NCI-H1436 treated with DMSO at 0.1 percent for 48 hours (cell line): ENCODE data around the gene SECTM1.

ENCODE experiments used
- DNase-seq: peaks from one replicate; lab custom pipeline; 2025; lab: John Stamatoyannopoulos, UW

SECTM1 gene

GRCh38 chr17:82299452-82299851, 34.1 kb downstream of the SECTM1 start:
- no peak for DNase-seq

- no peak for DNase-seq
Measured at GRCh38 chr17:82298538-82299421, 34.8 kb downstream of the SECTM1 start.

- no peak for DNase-seq
Measured at GRCh38 chr17:82297714-82298537, 35.6 kb downstream of the SECTM1 start.

- DNase-seq: no peak
Measured at GRCh38 chr17:82297280-82297713, 36.3 kb downstream of the SECTM1 start.

- DNase-seq: no peak
Measured at GRCh38 chr17:82296511-82297279, 36.9 kb downstream of the SECTM1 start.

- DNase-seq: no peak
Measured at GRCh38 chr17:82295472-82295814, 38.1 kb downstream of the SECTM1 start.

- DNase-seq: no peak
Measured at GRCh38 chr17:82294064-82294773, 39.3 kb downstream of the SECTM1 start.

- peak; percentile 99 for DNase-seq
Measured at GRCh38 chr17:82292251-82293154, 41.1 kb downstream of the SECTM1 start.

- DNase-seq: no peak
Measured at GRCh38 chr17:82291582-82292250, 41.9 kb downstream of the SECTM1 start.

- peak; percentile 92 for DNase-seq
Measured at GRCh38 chr17:82287868-82288801, 45.4 kb downstream of the SECTM1 start.

- DNase-seq: no peak
Measured at GRCh38 chr17:82287013-82287867, 46.3 kb downstream of the SECTM1 start.

- DNase-seq: no peak
Measured at GRCh38 chr17:82285141-82285540, 48.4 kb downstream of the SECTM1 start.

- no peak for DNase-seq
Measured at GRCh38 chr17:82283208-82283749, 50.3 kb downstream of the SECTM1 start.

- DNase-seq: no peak
Measured at GRCh38 chr17:82282239-82283207, 51.0 kb downstream of the SECTM1 start.

- DNase-seq: no peak
Measured at GRCh38 chr17:82281502-82282238, 51.9 kb downstream of the SECTM1 start.

GRCh38 chr17:82281076-82281475, 52.5 kb downstream of the SECTM1 start:
- DNase-seq: no peak
